GM12878 (cell line): Measurements from ENCODE around the gene GPR176. TPM values are rescaled to one million over a fixed set of nuclear protein-coding genes. Genes with fewer than 3 reads are reported as not detected.

ENCODE experiments used
- ATAC-seq: fragments of 200-7000 bp; cut with Tn5 transposase; 3 replicates; pipeline ENCODE4 v1.9.1; 2020; ENCODE audit warnings: mild to moderate bottlenecking, moderate library complexity
- BruUV-seq: library from RNA; stranded (reverse); fragments of 400-500 nt; replicated peaks from 2 replicates; lab custom pipeline; 2021; lab: Mats Ljungman, UMichigan
- CTCF ChIA-PET: fragments of 300-600 bp; sonication (Branson Sonifier 250); formaldehyde crosslinking; extraction: SDS; loops from one replicate; lab custom pipeline; 2021; ENCODE audit warnings: inconsistent platforms; lab: Yijun Ruan, JAX
- POLR2A ChIA-PET: fragments of 350-600 bp; formaldehyde crosslinking; extraction: SDS; loops from one replicate; lab custom pipeline; 2021; ENCODE audit warnings: inconsistent platforms; lab: Charles Lee
- RAD21 ChIA-PET: fragments of 300-600 bp; sonication (Branson Sonifier 250); formaldehyde crosslinking; loops from one replicate; lab custom pipeline; 2023; ENCODE audit warnings: antibody characterized with exemption; ENCODE audit not compliant: unreplicated experiment; lab: Charles Lee
- SMC1A ChIA-PET: fragments of 300-600 bp; sonication (Branson Sonifier 250); formaldehyde crosslinking; loops from one replicate; lab custom pipeline; 2023; ENCODE audit not compliant: unreplicated experiment, uncharacterized antibody; lab: Charles Lee
- DNase-seq: peaks from one replicate; pipeline ENCODE4 v3.0.0-alpha.2; 2011; ENCODE audit warnings: low read depth, low spot score
- FAIRE-seq: peaks from 3 replicates; lab custom pipeline; 2011; peaks lifted over from hg19 to GRCh38; lab: Jason Lieb, UNC
- H2AFZ ChIP-seq: 2 replicates; pipeline ENCODE4 v1.6.0; 2011; ENCODE audit warnings: low read depth, low read length, control low read depth; ENCODE audit not compliant: control insufficient read depth
- H3K27ac ChIP-seq: 2 replicates; pipeline ENCODE4 v1.5.1; 2011; ENCODE audit warnings: control low read depth; ENCODE audit not compliant: control insufficient read depth, insufficient read depth
- H3K27me3 ChIP-seq, 2 experiments: replicated peaks in 1 of 2; 2 replicates each; pipeline versions ENCODE4 v1.6.0 to v1.6.1; 2011; ENCODE audit warnings: low read length in 1 of 2; ENCODE audit not compliant: control insufficient read depth in 2 of 2, insufficient read depth in 2 of 2
- H3K36me3 ChIP-seq, 2 experiments: 2 replicates each; pipeline ENCODE4 v1.5.1; 2011; ENCODE audit warnings: low read length in 1 of 2; ENCODE audit not compliant: control insufficient read depth in 2 of 2, insufficient read depth in 2 of 2
- H3K4me1 ChIP-seq: 2 replicates; pipeline ENCODE4 v1.6.1; 2011; ENCODE audit warnings: mild to moderate bottlenecking, low read length, moderate library complexity, mixed read lengths; ENCODE audit not compliant: control insufficient read depth, insufficient read depth
- H3K4me2 ChIP-seq: 2 replicates; pipeline ENCODE4 v1.6.0; 2011; ENCODE audit warnings: control low read depth; ENCODE audit not compliant: control insufficient read depth, insufficient read depth
- H3K4me3 ChIP-seq: fragments of 200-600 bp; sonication (generic); 2 replicates; pipeline ENCODE4 v1.5.1; 2016
- H3K79me2 ChIP-seq: 2 replicates; pipeline ENCODE4 v1.6.0; 2011; ENCODE audit warnings: low read length; ENCODE audit not compliant: control insufficient read depth, insufficient read depth
- H3K9ac ChIP-seq: 2 replicates; pipeline ENCODE4 v1.8.0; 2011; ENCODE audit warnings: low read length, control low read depth, mixed read lengths; ENCODE audit not compliant: control insufficient read depth, insufficient read depth
- H3K9me3 ChIP-seq: replicated peaks from 3 replicates; pipeline ENCODE4 v1.5.1; 2011; ENCODE audit warnings: mild to moderate bottlenecking, low read length; ENCODE audit not compliant: control insufficient read depth, insufficient read depth
- H4K20me1 ChIP-seq: 2 replicates; pipeline ENCODE4 v1.6.0; 2011; ENCODE audit not compliant: control insufficient read depth, insufficient read depth
- GABPA ChIP-seq: IDR thresholded peaks from 2 replicates; pipeline ENCODE4 v1.6.1; 2014; ENCODE audit warnings: antibody characterized with exemption, low read depth, mild to moderate bottlenecking, inconsistent platforms
- MEF2B ChIP-seq: fragments of 450-650 bp; IDR thresholded peaks from 2 replicates; pipeline ENCODE4 v1.6.1; 2018; ENCODE audit warnings: mild to moderate bottlenecking, moderate library complexity; ENCODE audit not compliant: partially characterized antibody, poor library complexity, severe bottlenecking
- NR2C2 ChIP-seq: IDR thresholded peaks from 2 replicates; pipeline ENCODE4 v1.6.1; 2011; ENCODE audit warnings: borderline replicate concordance, low read depth; ENCODE audit not compliant: control insufficient read depth, insufficient read length
- WRNIP1 ChIP-seq: IDR thresholded peaks from 2 replicates; pipeline ENCODE4 v1.6.1; 2011; ENCODE audit warnings: low read depth, low read length, improper control_type of control experiment, borderline replicate concordance
- WGBS: methylation state at CpG from one replicate; pipeline ENCODE4 v1.1.6; 2016; ENCODE audit warnings: low lambda C conversion rate; ENCODE audit not compliant: insufficient replicate concordance, insufficient coverage; ENCODE audit errors: missing lambda C conversion rate; 5-methylcytosine and 5-hydroxymethylcytosine counted together
- in situ Hi-C: fragments of 300-500 bp; cut with MboI; formaldehyde crosslinking; loops from 9 replicates; pipeline ENCODE4 v1.14.3; 2018; ENCODE audit warnings: mixed read lengths
- intact Hi-C: fragments of 100-400 bp; cut with micrococcal nuclease; formaldehyde crosslinking; loops from one replicate; pipeline ENCODE4 v1.14.2; 2022; ENCODE audit not compliant: unreplicated experiment
- polyA plus RNA-seq, 11 experiments: library from polyadenylated mRNA; depleted of rRNA in 4 of 11; unstranded in 6 of 11; stranded (reverse) in 5 of 11; fragments of >200 nt; fragmentation: Nextera tagmentation in 4 of 11; fragmentation: Illumina TruSeq in 1 of 11; extraction: Ambion mirVana in 4 of 11; extraction: Trizol in 1 of 11; gene quantifications; 1 replicate in 1 of 11; 2 replicates in 10 of 11; pipeline versions ENCODE4 v1.2.1 to v1.2.3, GENCODE V29; 2011 to 2016; ENCODE audit warnings: inconsistent platforms in 2 of 11, missing spikeins in 2 of 11, low read depth in 1 of 11
- total RNA-seq, 4 experiments: library from RNA; depleted of rRNA in 3 of 4; stranded (reverse); fragments of >200 nt in 3 of 4; fragmentation: Illumina TruSeq in 1 of 4; extraction: Trizol in 1 of 4; gene quantifications; 2 replicates each; pipeline versions ENCODE4 v1.2.1 to v1.2.3, GENCODE V29; 2013 to 2021
- TF ChIP-seq, protein P1 (sequence below): IDR thresholded peaks from 2 replicates; pipeline ENCODE4 v1.6.1; 2011; ENCODE audit warnings: borderline replicate concordance, low read depth, mild to moderate bottlenecking, moderate library complexity, low read length; ENCODE audit not compliant: insufficient read depth, poor library complexity, severe bottlenecking

GPR176 gene
- total and polyA plus RNA-seq, 10 of the 15 experiments (the other 5 are each of a cell fraction or from before 2014, with no cell fraction given), result 0.02 to 0.33 (median 0.16) TPM; not detected in 4

DNA sequence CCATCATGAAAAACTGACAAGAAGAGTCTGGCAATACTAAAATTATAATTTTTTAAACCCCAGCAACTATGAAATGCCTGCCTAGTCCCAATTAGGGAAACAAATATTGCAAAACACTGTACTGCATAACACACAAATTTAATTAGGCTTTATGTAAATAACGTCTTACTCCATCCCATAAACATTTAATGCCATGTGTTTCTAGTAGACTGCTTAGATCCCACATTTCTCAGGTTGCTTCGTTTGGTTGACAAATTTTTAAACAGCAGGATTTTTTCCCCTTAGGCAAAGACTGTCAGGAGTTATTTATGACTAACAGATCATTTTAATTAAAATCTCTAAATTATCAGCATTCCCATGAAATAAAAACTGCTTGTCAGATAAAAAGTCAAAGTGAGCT is 43.7 kb upstream of the GPR176 start:
- H3K9ac ChIP-seq, result no peak overlapping the region
- TF ChIP-seq GABPA, result no peak
- H4K20me1 ChIP-seq, result no peaks in the 10 kb centered on the region
- BruUV-seq, result no TSS peak
- in situ Hi-C loops (no loop called here), intact Hi-C loops (no loop called here)
- no peak overlapping the region for H2AFZ ChIP-seq
- RAD21 ChIA-PET, result no interaction called here
- DNase-seq (no peak), ATAC-seq (no peak), FAIRE-seq (no peak)
- no peaks in the 10 kb centered on the region for H3K4me1 ChIP-seq
- no peak overlapping the region for H3K4me3 ChIP-seq
- WGBS, result 71% methylated on average over 2 of the region's 2 CpGs
- H3K27me3 ChIP-seq, result no peaks in the 10 kb centered on the region
- H3K9me3 ChIP-seq, result no peaks in the 10 kb centered on the region
- H3K79me2 ChIP-seq, result no peaks in the 10 kb centered on the region
- POLR2A ChIA-PET, result no interaction called here
- no peak overlapping the region for H3K4me2 ChIP-seq
- no peak overlapping the region for H3K27ac ChIP-seq
- CTCF ChIA-PET, result no interaction called here
- SMC1A ChIA-PET, result interaction anchor here (1.2 kb wide), 1 partner anchor 12 kb away, joined by 3 read pairs; no protein-coding TSS in a partner anchor
- H3K36me3 ChIP-seq, result peaks cover 4 to 13% of the 10 kb centered on the region in 2 experiments; a peak in 3 of 4 replicates

DNA sequence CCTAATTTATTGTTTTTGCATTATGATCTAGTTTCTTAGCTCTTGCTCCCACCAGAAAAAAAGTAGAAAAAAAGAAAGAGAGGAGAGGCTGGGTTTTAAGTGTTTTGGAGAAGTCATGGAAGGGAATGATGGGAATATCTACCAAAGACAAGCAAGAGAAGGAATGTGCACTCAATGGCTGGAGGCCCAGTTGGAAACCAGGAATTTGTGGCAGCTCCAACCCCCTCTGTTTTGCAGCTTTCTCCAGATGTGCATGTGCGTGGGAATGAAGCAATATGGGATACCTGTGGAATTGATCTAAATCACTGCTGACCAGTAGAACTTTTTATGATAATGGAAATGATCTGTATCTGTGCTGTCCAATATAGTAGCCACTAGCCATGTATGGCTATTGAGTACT is 41.0 kb upstream of the GPR176 start:
- intact Hi-C loops (no loop called here), in situ Hi-C loops (no loop called here)
- DNase-seq (no peak), ATAC-seq (no peak), FAIRE-seq (no peak)
- H2AFZ ChIP-seq, result no peak overlapping the region
- H3K36me3 ChIP-seq, result peaks cover 0 to 6% of the 10 kb centered on the region in 2 experiments
- no peak overlapping the region for H3K4me2 ChIP-seq
- no peaks in the 10 kb centered on the region for H3K79me2 ChIP-seq
- WGBS, result 48% methylated on average over 1 of the region's 1 CpG
- no TSS peak for BruUV-seq
- no peak overlapping the region for H3K4me3 ChIP-seq
- POLR2A ChIA-PET, result interaction anchor here (1.4 kb wide), 1 partner anchor 13 kb away, joined by 3 read pairs; no protein-coding TSS in a partner anchor
- H3K27me3 ChIP-seq, result no peaks in the 10 kb centered on the region
- no peaks in the 10 kb centered on the region for H3K4me1 ChIP-seq
- no peak overlapping the region for H3K27ac ChIP-seq
- no peaks in the 10 kb centered on the region for H4K20me1 ChIP-seq
- no peak for TF ChIP-seq NR2C2
- TF ChIP-seq MEF2B, result no peak
- TF ChIP-seq, protein P1, sequence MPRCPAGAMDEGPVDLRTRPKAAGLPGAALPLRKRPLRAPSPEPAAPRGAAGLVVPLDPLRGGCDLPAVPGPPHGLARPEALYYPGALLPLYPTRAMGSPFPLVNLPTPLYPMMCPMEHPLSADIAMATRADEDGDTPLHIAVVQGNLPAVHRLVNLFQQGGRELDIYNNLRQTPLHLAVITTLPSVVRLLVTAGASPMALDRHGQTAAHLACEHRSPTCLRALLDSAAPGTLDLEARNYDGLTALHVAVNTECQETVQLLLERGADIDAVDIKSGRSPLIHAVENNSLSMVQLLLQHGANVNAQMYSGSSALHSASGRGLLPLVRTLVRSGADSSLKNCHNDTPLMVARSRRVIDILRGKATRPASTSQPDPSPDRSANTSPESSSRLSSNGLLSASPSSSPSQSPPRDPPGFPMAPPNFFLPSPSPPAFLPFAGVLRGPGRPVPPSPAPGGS, result no peak
- TF ChIP-seq WRNIP1, result no peak
- TF ChIP-seq, all 136 proteins: peak for 0
- CTCF ChIA-PET, result no interaction called here
- H3K9ac ChIP-seq, result no peak overlapping the region
- SMC1A ChIA-PET, result interaction anchor here (1.9 kb wide), 1 partner anchor 12 kb away, joined by 4 read pairs; no protein-coding TSS in a partner anchor
- RAD21 ChIA-PET, result no interaction called here
- H3K9me3 ChIP-seq, result no peaks in the 10 kb centered on the region
